HUES64 (cell line): Measurements from ENCODE around the gene CNKSR3.

Experiments used
- H3K27ac ChIP-seq: 2 replicates; pipeline ENCODE4 v1.7.0; 2013; ENCODE audit warnings: low read depth, low read length, inconsistent platforms
- H3K27me3 ChIP-seq: 2 replicates; pipeline ENCODE4 v1.6.1; 2013; ENCODE audit warnings: mild to moderate bottlenecking, low read length; ENCODE audit not compliant: insufficient read depth
- H3K36me3 ChIP-seq: 2 replicates; pipeline ENCODE4 v1.6.1; 2013; ENCODE audit warnings: mild to moderate bottlenecking, low read length; ENCODE audit not compliant: insufficient read depth
- H3K4me1 ChIP-seq: 2 replicates; pipeline ENCODE4 v1.6.1; 2013; ENCODE audit warnings: mild to moderate bottlenecking, low read length, moderate library complexity; ENCODE audit not compliant: insufficient read depth
- H3K4me3 ChIP-seq: 2 replicates; pipeline ENCODE4 v1.5.1; 2013; ENCODE audit warnings: mild to moderate bottlenecking, low read length, moderate library complexity
- H3K9ac ChIP-seq: 2 replicates; pipeline ENCODE4 v1.6.1; 2013; ENCODE audit warnings: mild to moderate bottlenecking, low read depth, low read length
- H3K9me3 ChIP-seq: 2 replicates; pipeline ENCODE4 v1.6.1; 2013; ENCODE audit warnings: low read depth, low read length; ENCODE audit not compliant: insufficient read depth
- WGBS: fragments of 150-250, 120-280 bp; methylation state at CpG from one replicate; pipeline ENCODE4 v1.1.7; 2013; ENCODE audit warnings: missing lambda C conversion rate; 5-methylcytosine and 5-hydroxymethylcytosine counted together

Gene CNKSR3

DNA sequence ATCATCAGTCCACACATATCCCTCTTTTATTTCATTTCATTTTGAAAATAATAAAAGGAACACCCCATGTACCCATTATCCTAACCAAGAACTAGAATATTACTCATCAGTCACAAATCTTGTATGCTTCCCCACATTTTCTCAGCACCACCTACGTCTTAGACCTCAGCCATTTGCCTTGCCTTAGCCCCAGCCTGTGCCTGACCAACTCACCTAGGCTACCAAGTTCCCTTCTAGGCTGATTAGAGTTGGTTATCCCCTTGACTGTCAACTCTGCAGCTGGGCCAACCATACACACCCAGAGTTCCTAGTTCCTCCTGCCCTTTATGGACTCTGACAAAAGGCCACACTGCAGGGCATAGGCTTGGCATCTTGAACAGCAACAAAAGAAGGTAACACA is 120.5 kb downstream of the CNKSR3 start:
- Histone ChIP-seq H3K27me3 (no peaks in the 10 kb centered on the region), H3K4me3 (no peak overlapping the region), H3K9ac (no peak overlapping the region), H3K27ac (no peak overlapping the region), H3K36me3 (no peaks in the 10 kb centered on the region), H3K4me1 (no peaks in the 10 kb centered on the region), H3K9me3 (no peaks in the 10 kb centered on the region; the same call in 1 of the 2 replicates)
- 88% methylated on average over 1 of the region's 1 CpG for WGBS

DNA sequence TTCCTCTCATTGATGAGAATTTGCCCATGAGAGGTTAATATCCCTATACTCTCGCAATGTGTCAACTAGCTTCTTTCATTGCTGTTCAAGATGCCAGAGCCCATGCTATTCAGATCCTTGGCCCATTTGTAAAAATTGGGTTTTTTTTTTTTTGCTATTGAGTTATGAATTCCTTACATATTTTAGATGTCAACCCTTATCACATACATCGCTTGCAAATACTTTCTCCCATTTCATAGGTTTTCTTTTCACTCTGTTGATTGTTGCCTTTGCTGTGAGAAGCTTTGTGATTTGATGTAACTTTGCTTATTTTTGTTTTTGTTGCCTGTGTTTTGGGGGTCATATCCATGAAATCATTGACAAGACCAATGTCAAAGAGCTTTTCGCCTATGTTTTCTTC is 121.7 kb downstream of the CNKSR3 start:
- no peaks in the 10 kb centered on the region for H3K4me1 ChIP-seq
- no peak overlapping the region for H3K27ac ChIP-seq
- WGBS, result 90% methylated on average over 2 of the region's 3 CpGs
- H3K9ac ChIP-seq, result no peak overlapping the region
- H3K27me3 ChIP-seq, result no peaks in the 10 kb centered on the region
- H3K4me3 ChIP-seq, result no peak overlapping the region
- H3K9me3 ChIP-seq, result no peaks in the 10 kb centered on the region; the same call in 1 of the 2 replicates
- H3K36me3 ChIP-seq, result no peaks in the 10 kb centered on the region

- Histone ChIP-seq H3K4me3 (no peak overlapping the region), H3K9ac (no peak overlapping the region), H3K27ac (no peak overlapping the region), H3K36me3 (no peaks in the 10 kb centered on the region), H3K4me1 (no peaks in the 10 kb centered on the region), H3K27me3 (no peaks in the 10 kb centered on the region), H3K9me3 (no peaks in the 10 kb centered on the region; the same call in 1 of the 2 replicates)
- 78% methylated on average over 4 of the region's 5 CpGs for WGBS
These were observed 123.4 kb downstream of the CNKSR3 start for GRCh38 chr6:154386848-154387717.

DNA sequence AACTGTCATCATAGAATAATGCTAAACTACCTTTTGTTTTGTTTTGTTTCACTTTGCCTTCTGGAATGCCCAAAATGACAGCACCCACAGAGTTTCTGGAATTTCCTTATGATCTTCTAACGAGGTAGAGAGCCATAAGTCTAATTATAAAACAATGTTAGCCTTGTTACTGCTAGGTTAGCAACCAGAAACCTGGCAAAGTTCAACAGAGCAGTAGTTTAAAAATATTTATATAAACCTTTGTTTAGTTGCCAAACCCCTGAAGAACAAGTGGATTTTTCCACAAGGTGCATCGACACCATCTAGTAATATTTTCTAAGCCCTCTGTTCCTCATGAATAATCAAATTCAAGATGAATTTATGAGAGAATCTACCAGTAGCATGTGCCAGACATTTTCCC is 126.3 kb downstream of the CNKSR3 start:
- H3K9ac ChIP-seq, result no peak overlapping the region
- 100% methylated on average over 2 of the region's 2 CpGs for WGBS
- H3K4me3 ChIP-seq, result no peak overlapping the region
- no peaks in the 10 kb centered on the region; the same call in 1 of the 2 replicates for H3K4me1 ChIP-seq
- H3K36me3 ChIP-seq, result no peaks in the 10 kb centered on the region
- H3K27me3 ChIP-seq, result no peaks in the 10 kb centered on the region
- no peak overlapping the region for H3K27ac ChIP-seq
- no peaks in the 10 kb centered on the region; the same call in 1 of the 2 replicates for H3K9me3 ChIP-seq

GRCh38 chr6:154383273-154383672 is 127.2 kb downstream of the CNKSR3 start:
- Histone ChIP-seq H3K27ac (no peak overlapping the region), H3K4me1 (no peaks in the 10 kb centered on the region; the same call in 1 of the 2 replicates), H3K9ac (no peak overlapping the region), H3K9me3 (no peaks in the 10 kb centered on the region), H3K4me3 (no peak overlapping the region), H3K36me3 (no peaks in the 10 kb centered on the region), H3K27me3 (no peaks in the 10 kb centered on the region)
- 91% methylated on average over 6 of the region's 6 CpGs for WGBS

DNA sequence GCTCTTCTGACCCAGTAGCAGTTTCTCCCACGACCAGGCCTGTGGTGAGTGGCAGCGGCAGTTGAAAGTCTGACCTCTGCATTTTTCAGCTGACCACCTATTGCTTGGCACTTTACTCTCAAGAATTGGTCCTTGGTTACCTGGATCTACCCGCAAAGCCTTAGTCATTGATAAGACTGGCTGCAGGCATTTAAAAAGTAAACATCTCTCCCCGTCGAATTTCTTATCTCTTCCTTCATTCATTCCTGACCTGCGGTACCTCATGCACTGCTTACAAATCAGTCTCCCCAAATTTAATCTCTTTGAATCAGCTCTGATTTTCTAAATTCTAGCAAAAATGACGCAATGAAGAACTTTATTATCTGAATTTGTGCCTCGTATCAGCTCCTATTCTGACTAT is 127.7 kb downstream of the CNKSR3 start:
- H3K27ac ChIP-seq, result no peak overlapping the region
- H3K9ac ChIP-seq, result no peak overlapping the region
- no peak overlapping the region for H3K4me3 ChIP-seq
- no peaks in the 10 kb centered on the region for H3K36me3 ChIP-seq
- WGBS, result 87% methylated on average over 8 of the region's 8 CpGs
- no peaks in the 10 kb centered on the region for H3K27me3 ChIP-seq
- H3K4me1 ChIP-seq, result no peaks in the 10 kb centered on the region; the same call in 1 of the 2 replicates
- no peaks in the 10 kb centered on the region for H3K9me3 ChIP-seq

DNA sequence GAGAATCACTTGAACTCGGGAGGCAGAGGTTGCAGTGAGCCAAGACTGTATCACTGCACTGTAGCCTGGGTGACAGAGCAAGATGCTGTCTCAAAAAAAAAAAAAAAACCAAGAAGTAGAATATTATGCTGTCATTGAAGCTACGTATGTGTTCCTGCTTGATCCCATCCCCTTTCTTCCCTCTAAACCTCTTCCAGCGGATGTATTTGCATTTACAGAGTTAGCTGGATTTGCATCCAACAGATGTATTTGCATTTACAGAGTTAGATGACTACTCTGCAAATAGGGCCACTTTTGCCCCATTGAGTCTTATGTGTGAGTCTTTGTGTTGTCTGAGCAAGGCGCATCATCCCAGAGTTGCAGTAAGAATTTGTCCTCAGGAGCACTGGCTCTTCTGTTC is 128.9 kb downstream of the CNKSR3 start:
- Histone ChIP-seq H3K4me1 (no peaks in the 10 kb centered on the region; the same call in 1 of the 2 replicates), H3K9ac (no peak overlapping the region), H3K27me3 (no peaks in the 10 kb centered on the region), H3K27ac (no peak overlapping the region), H3K36me3 (no peaks in the 10 kb centered on the region), H3K4me3 (no peak overlapping the region), H3K9me3 (no peaks in the 10 kb centered on the region)
- 77% methylated on average over 2 of the region's 4 CpGs for WGBS

DNA sequence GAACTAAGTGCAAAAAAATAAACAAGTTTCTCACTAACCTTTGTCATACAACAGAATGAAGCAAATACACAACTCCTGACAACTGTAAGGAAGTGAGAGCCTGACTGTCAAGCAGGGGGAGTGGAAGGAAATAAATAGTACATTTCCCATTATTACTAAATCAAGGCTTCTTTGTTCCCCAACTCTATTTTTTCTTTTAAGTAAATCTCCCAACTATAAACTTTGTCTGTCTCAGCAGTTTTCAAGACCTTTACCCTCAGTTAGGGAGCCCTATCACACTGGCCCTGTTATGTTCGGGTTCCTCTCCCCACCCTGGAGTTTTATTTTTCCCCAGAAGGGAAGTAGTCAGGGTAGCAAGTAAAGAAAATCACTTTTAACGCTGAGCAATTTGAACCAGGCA is 129.7 kb downstream of the CNKSR3 start:
- 89% methylated on average over 1 of the region's 2 CpGs for WGBS
- no peaks in the 10 kb centered on the region for H3K36me3 ChIP-seq
- H3K4me1 ChIP-seq, result no peaks in the 10 kb centered on the region; the same call in 1 of the 2 replicates
- no peak overlapping the region for H3K9ac ChIP-seq
- H3K27me3 ChIP-seq, result no peaks in the 10 kb centered on the region
- H3K4me3 ChIP-seq, result no peak overlapping the region
- no peaks in the 10 kb centered on the region for H3K9me3 ChIP-seq
- no peak overlapping the region for H3K27ac ChIP-seq

- H3K4me3 ChIP-seq, result no peak overlapping the region
- WGBS, result 100% methylated on average over 2 of the region's 3 CpGs
- no peaks in the 10 kb centered on the region for H3K9me3 ChIP-seq
- no peak overlapping the region for H3K9ac ChIP-seq
- H3K36me3 ChIP-seq, result no peaks in the 10 kb centered on the region
- no peak overlapping the region for H3K27ac ChIP-seq
- no peaks in the 10 kb centered on the region; the same call in 1 of the 2 replicates for H3K4me1 ChIP-seq
- H3K27me3 ChIP-seq, result no peaks in the 10 kb centered on the region
These were observed 130.9 kb downstream of the CNKSR3 start for GRCh38 chr6:154379585-154379984.

GRCh38 chr6:154378518-154378917 is 132.0 kb downstream of the CNKSR3 start:
- Histone ChIP-seq H3K9me3 (no peaks in the 10 kb centered on the region), H3K27me3 (no peaks in the 10 kb centered on the region), H3K4me1 (no peaks in the 10 kb centered on the region; the same call in 1 of the 2 replicates), H3K27ac (no peak overlapping the region), H3K36me3 (no peaks in the 10 kb centered on the region), H3K9ac (no peak overlapping the region), H3K4me3 (no peak overlapping the region)
- WGBS, result 100% methylated on average over 1 of the region's 2 CpGs

DNA sequence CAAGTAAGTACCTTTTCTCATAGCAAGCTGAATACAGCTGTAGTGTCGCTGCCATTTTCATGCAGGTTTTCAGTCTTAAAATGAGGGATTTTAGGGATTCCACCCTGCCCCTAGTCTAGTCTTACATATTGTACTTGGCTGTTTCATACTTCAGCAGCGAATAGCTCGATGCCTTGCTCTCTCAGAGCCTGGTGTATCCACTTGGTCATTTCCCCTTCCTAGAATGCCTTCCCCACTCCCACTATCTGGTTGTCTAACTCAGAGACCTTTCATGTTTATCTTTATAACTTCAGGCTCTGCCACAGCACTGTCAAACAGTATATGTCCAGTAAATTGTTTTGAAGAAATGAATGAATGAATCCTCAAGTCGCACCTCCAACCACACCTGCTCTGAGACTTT is 132.8 kb downstream of the CNKSR3 start:
- Histone ChIP-seq H3K36me3 (no peaks in the 10 kb centered on the region), H3K4me1 (no peaks in the 10 kb centered on the region; the same call in 1 of the 2 replicates), H3K9ac (no peak overlapping the region), H3K27me3 (no peaks in the 10 kb centered on the region), H3K9me3 (no peaks in the 10 kb centered on the region), H3K4me3 (no peak overlapping the region), H3K27ac (no peak overlapping the region)
- 97% methylated on average over 4 of the region's 4 CpGs for WGBS
